ENCODE results near the gene URM1.
"Not testable (repeated sequence)": the region's sequence is repeated elsewhere in the genome, so short reads cannot be mapped to it uniquely, and the experiment has no call there.

DNA sequence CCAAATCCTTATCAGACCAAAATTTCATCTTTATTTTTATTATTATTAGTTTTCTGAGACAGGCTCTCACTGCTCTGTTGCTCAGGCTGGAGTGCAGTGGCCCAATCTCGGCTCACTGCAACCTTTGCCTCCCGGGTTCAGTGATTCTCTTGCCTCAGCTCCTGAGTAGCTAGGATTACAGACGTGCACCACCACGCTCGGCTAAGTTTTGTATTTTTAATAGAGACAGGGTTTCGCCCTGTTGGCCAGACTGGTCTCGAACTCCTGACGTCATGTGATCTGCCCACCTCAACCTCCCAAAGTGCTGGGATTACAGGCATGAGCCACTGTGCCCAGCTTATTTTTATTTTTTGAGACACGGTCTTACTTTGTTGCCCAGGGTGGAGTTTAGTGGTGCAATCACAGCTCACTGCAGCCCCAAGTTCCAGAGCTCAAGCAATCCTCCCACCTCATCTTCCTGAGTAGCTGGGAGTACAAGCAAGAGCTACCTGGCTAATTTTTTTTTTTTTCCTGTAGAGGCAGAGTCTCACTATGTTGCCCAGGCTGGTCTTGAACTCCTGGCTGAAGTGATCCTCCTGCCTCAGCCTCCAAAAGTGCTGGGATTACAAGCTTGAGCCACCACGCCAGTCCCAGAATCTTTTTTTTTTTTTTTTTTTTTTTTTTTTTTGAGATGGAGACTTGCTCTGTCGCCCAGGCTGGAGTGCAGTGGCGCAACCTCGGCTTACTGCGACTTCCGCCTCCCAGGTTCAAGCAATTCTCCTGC, 32.1 kb upstream of the URM1 start:
- TF ChIP-seq, protein P1, sequence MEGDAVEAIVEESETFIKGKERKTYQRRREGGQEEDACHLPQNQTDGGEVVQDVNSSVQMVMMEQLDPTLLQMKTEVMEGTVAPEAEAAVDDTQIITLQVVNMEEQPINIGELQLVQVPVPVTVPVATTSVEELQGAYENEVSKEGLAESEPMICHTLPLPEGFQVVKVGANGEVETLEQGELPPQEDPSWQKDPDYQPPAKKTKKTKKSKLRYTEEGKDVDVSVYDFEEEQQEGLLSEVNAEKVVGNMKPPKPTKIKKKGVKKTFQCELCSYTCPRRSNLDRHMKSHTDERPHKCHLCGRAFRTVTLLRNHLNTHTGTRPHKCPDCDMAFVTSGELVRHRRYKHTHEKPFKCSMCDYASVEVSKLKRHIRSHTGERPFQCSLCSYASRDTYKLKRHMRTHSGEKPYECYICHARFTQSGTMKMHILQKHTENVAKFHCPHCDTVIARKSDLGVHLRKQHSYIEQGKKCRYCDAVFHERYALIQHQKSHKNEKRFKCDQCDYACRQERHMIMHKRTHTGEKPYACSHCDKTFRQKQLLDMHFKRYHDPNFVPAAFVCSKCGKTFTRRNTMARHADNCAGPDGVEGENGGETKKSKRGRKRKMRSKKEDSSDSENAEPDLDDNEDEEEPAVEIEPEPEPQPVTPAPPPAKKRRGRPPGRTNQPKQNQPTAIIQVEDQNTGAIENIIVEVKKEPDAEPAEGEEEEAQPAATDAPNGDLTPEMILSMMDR (conservative IDR thresholded peaks at IDR 0.05), result not testable (repeated sequence)
- TF ChIP-seq ZFX (IDR thresholded peaks at IDR 0.05), result not testable (repeated sequence)

Measured in C4-2B (cell line).